NOMO-1 (cell line): ENCODE data around the gene CCDC28A.
"Not testable (repeated sequence)": the region's sequence is repeated elsewhere in the genome, so short reads cannot be mapped to it uniquely, and the experiment has no call there.

Source experiments
- DNase-seq, 2 experiments: peaks; one replicate each; lab custom pipeline; 2025; ENCODE audit not compliant: unreplicated experiment in 2 of 2; lab: John Stamatoyannopoulos, UW

Gene CCDC28A

DNA sequence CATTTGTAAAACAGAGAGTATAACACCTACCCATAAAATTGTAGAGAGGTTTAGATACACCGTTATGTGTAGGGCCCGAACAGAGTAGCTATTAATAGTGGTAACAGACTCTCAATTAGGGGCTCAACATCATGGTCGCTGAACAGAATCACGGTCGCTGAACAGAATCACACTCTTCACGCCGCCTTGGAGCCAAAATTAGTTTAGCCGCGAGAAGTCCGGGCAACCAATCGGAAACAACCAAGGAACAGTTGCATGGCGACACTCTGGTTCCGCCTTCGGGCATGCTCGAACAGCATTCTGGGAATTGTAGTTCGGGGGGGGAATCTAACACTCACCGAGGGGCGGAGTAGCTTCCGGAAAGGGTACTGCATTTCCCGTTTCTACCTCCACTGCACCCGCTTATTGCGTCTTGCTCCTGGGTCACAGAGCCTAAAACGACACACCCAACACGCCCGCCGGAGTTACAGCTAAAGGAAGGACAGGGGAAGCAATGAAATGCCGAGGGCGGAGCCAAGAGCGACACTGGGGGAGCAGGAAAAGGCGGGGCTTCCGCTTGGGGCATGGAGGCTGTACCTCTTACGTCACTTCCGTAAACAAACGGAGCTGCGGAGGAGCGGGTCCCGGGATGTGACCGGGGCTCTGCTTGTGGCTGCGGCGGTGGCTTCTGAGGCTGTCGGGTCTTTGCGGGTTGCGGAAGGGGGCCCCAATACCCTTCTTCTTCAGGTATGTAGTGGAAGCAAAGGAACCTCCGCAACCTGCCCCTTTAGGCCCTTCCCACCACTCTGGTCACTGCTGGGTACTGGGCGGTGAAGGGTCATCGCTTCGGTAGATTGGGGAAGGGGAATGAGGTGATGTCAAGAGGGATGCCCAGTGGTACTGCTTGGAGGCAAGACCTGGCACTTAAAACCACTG lies at the start of gene CCDC28A:
Gene CCDC28A (plus strand): TSS at position 593 of the 915 bp plus-strand sequence. CDS start 2,352 bp downstream, outside the sequence.
- DNase-seq = peak; percentile 95 to 96

DNA sequence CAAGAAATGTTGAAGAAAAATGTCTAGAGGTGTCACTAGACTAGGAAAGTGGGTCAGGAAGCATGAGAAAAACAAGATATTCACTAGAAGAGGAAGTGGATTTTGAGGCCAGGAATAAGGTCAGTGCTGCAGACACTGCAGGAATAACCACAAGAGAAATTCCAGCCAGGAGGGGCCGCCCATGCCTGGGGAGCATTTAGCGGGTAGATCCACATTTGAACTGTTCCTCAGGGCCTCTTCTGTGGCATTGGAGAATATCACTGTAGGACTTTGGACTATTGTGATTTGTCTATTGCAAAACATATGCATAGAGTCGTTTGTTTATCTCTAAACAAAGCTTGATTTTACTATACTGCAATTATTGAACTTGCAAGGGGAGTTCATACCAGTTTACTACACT lies 49.6 kb upstream of the CCDC28A start:
- DNase-seq = peak in 1 of 2 experiments; percentile 2

DNA sequence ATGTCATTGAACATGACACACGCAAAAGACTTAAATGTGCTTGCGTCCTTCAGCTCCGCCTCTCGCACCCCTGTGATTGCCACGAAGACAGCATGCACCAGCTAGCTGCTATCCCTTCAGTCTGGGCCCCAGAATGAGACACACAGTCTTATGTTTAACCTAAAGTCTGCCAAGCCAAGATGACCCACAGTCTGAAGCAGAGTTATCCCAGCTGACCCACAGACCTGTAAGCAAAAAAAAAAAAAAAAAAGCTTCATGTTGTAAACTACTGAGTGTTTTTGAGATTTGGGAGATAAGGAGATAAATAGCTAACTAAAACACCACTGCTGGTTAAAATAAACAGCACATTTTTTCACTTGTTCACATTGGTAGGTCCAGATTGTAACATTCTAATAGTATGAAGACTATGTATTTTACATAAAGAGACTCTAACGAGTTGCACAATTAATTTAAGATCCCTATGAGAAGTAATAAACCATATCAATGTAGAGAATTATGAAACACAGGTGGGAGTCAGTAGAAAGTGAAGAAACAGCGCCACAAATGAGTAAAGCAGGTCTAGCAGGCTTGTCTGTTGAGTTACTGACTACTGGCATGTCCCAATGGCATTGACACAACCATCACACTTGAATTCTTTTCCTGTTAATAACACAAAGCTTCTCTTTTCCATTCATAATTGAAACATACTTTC lies 47.4 kb upstream of the CCDC28A start:
- no peak for DNase-seq

GRCh38 chr6:138726757-138727097 lies 46.8 kb upstream of the CCDC28A start:
- DNase-seq = no peak

DNA sequence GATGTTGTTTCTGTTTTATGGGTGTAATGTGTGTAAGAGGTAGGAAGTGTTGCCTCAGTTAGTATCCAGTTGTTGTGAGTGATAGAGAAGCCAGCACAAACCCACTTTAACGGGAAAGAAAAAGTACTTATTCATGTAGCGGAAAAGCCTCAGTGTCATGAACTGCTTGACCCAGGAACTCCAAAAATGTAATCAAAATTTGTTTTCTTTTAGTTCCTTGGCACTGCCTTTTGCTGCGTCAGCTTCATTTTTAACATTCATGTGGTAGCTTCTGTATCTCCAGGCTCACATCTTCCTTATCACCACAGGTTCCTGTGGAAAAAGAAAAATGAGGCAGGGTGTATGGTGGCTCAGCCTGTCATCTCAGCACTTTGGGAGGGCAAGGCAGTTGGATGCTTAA lies 46.4 kb upstream of the CCDC28A start:
- DNase-seq = no peak

DNA sequence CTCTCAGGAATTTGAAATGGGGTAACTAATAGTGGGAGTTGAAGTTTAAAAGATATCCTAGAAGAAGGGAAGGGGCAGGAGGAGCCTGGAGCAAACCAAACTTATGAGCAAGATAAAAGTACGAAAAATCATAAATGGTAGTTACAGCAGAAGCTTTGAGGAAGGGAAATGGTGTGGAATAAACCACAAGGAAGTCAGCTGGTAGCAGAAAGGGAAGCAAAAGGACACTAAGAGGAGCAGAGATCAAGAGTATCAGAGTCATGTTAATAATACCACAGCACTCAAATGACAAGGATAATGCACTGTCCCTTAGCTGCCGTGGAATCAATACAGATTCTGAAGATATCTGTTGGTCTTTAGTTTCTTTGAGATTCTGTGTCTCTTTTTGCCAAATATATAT lies 44.9 kb upstream of the CCDC28A start:
- DNase-seq = peak; percentile 40 to 81

- DNase-seq = not testable (repeated sequence)
Observed at GRCh38 chr6:138730037-138730436, 43.5 kb upstream of the CCDC28A start.

DNA sequence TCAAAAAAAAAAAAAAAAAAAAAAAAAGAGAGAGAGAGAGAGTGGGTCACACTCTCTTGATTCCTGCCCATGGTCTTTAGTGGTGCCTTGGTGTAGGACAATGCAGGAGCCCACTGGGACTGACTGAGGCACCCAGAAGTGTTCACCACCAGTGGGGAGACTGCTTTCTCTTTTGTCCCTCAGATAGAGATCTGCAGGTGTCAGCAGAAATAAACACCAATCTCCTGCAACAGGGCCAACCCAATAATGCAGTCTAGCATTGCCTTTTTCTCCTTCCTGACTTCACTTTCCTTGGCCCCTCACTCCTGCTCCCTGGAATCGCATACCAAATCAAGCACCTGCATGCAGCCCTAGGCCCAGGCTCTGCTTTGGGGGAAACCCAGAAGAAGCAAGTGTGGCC lies 39.0 kb upstream of the CCDC28A start:
- DNase-seq = no peak

- no peak for DNase-seq
Observed at GRCh38 chr6:138736640-138737039, 36.9 kb upstream of the CCDC28A start.

GRCh38 chr6:138752017-138752416 lies 21.6 kb upstream of the CCDC28A start:
- DNase-seq = no peak

GRCh38 chr6:138757136-138757535 lies 16.4 kb upstream of the CCDC28A start:
- no peak for DNase-seq

DNA sequence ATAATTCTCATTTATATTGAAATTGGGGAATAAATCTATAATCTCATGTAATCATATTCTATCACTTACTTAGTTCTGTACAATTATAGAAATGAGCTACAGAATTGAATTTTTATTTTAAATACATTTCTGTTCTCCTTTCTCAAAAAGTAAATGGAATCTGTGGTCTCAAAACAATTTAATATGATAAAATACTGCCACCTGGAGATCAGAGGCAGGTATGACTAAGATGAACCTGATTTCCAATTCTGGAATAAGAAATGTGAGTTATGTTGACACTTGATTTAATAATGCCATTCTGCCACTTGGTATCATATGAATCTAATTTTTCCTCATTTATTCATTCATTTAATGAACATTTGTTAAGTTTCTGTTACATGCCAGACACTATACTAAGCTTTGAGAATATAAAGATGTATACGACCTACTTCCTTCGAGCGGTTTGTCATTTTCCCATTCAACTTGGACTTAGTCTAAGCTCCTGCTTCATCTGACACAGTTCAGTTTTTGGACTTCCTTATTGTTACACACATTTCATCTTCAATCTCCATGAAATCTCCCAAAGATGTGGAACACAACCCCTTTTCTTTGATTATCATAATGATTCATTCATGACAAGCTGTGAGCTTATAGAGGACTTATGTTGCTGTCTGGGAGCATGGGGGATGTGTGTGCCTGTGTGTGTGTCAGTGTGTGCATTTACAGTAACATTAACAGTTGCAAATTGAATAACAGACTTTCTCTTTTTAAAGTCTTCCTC lies 7.5 kb upstream of the CCDC28A start:
- DNase-seq = peak in 1 of 2 experiments; percentile 52

DNA sequence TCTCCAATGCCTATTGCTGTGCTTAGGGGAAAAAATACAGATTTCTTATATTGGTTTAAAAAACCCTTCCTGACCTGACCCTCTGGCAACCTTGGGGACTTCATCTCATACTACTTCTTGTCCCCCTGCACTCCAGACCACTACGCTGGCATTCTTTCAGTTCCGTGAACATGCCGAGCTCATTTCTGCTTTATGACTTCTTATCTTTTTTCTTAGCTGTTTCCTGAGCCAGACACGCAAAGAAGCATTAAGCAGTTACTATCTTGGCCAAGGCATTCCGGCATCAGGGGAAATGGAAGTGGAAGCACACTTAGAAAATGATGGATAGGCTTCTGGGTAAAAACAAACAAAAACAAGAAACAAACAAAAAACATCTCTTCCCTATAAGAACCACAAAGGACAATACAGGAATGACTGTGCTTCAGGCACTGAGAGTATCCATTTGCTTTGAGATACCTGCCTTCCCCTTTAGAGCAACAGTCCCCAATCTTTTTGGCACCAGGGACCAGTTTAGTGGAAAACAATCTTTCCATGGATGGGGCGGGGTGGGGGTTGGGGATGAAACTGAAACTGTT lies 4.4 kb upstream of the CCDC28A start:
- DNase-seq = peak in 1 of 2 experiments; percentile 50

- DNase-seq = no peak
Observed at GRCh38 chr6:138772596-138773176, 883 bp upstream of the CCDC28A start.

DNA sequence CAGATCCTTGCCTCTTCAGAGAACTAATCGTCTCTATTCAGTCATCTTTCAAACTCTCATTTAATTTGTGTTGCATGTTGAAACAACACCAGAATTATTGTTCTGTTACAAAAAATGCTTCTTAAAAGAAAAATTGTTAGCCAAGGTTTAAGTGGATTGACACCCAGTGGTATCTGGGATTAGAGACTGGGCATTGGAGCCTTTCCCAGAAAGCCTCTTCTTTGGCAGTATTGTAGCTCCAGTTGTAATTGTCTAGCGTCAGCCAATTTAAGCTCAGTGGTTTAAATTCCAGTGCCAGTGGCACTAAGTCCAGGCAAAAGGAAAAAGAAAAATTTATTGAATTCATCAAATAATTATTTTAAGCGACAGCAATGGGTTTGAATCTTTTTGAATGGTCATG lies 801 bp downstream of the CCDC28A start:
- no peak for DNase-seq

- no peak for DNase-seq
Observed at GRCh38 chr6:138776659-138777058, 3.1 kb downstream of the CCDC28A start.

DNA sequence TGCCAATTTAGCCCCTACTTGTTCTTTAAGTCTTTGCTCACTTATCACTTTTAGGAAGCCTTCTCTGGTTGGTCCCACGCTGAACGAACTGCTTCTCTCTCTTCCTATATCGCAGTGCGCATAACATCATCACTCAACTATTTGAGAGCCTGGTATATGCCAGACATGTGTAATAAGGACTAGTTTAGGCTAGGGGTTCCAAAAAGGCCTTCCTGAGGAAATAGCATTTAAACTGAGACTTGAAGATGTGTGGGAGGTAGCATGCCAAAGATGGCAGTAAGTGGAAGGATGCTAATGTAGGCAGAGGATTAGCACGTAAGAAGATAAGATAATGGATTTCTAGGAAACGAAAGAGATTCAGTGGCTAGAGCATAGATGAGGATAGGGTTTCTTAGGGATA lies 4.8 kb downstream of the CCDC28A start:
- DNase-seq = no peak

- no peak for DNase-seq
Observed at GRCh38 chr6:138782243-138782642, 8.7 kb downstream of the CCDC28A start.

DNA sequence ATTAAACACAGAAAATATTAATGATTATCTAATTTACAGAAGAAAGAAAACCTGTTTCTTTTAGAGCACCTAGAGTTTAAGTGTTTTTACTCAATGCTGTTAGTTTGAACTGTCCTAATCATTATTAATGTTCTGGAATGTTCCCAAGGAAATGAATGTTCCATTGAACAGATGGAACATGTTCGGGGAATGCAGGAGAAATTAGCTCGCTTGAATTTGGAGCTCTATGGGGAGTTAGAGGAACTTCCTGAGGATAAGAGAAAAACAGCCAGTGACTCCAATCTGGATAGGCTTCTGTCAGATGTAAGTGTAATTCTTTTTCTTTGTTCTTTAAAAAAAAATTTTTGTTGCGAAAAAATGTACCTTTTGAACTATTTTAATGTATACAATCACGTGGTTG lies 11.5 kb downstream of the CCDC28A start:
- DNase-seq = no peak

GRCh38 chr6:138785980-138786379 lies 12.4 kb downstream of the CCDC28A start:
- DNase-seq = no peak

DNA sequence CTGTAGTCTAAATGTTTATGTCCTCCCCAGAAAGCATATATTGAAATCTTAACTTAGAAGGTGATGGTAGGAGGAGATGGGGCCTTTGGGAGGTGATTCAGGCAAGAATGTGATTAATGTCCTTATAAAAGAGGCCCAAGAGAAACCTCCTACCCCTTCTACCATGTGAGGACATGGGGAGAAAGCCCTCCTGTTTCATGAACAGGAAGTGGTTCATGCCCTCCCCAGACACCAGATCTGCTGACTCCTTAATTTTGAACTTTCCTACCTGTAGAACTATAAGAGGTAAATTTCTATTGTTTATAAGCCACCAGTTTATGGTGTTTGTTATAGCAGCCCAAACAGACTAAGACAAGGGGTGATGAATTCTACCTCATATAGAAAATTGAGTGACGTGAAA lies 13.6 kb downstream of the CCDC28A start:
- no peak for DNase-seq
